C4-2B (cell line): ENCODE measurements around the gene CCDC91.
"Not testable (repeated sequence)": the region's sequence is repeated elsewhere in the genome, so short reads cannot be mapped to it uniquely, and the experiment has no call there.

ENCODE experiments used
- H3K27ac ChIP-seq: fragments of 450-650 bp; 2 replicates; pipeline ENCODE4 v1.5.1; 2017
- CTCF ChIP-seq: fragments of 450-650 bp; conservative IDR thresholded peaks from 2 replicates; pipeline ENCODE4 v1.5.1; 2017; ENCODE audit warnings: mild to moderate bottlenecking
- ZFX ChIP-seq: fragments of 450-650 bp; IDR thresholded peaks from 2 replicates; pipeline ENCODE4 v1.6.1; 2017

The CCDC91 gene

GRCh38 chr12:28446031-28446430 is 255.8 kb downstream of the CCDC91 start:
- TF ChIP-seq CTCF (no peak), ZFX (no peak)
- no peak overlapping the region for H3K27ac ChIP-seq

DNA sequence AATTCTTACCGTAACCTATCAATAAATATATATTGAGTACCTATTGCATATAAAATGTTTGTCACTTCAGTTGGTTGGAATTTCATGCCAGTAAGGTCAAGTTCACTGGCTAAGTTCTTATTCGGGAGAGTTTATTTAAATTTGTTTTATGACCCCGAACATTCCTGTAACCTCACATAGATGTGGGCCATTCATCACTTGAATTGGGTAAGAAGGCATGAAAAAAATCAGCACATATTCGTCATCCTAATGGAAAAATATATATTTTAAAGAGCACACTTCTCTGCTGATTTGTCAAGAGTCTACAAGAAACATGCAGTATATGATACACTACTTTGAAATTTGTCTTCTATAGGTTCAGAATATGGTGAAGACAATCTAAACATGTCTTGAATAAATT is 263.4 kb downstream of the CCDC91 start:
- TF ChIP-seq ZFX = no peak
- TF ChIP-seq CTCF = no peak

GRCh38 chr12:28456934-28457710 is 266.9 kb downstream of the CCDC91 start:
- no peak for TF ChIP-seq ZFX
- H3K27ac ChIP-seq = no peak overlapping the region

More for the DNA sequence above, 263.4 kb downstream of the CCDC91 start:
- no peak overlapping the region for H3K27ac ChIP-seq

- TF ChIP-seq ZFX (no peak), CTCF (no peak)
- no peak overlapping the region for H3K27ac ChIP-seq
Observed at GRCh38 chr12:28457785-28458184, 267.5 kb downstream of the CCDC91 start.

DNA sequence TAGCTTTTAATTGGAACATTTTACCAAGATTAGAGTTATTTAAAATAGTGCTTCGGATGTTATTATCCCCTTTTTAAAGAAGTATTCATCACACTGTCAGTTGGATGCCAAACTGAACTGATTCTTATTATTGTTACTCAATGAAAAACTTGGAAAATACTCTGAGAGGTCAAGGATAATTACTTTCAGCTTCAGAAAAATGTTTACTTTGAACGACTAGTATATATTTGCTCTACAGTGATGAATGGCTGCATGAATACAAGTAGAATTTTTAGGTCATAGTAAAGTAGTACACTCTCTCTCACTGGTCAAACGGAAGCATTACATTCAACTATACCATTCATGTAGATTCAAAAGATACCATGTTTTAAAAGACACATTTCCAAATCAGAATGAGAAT is 269.2 kb downstream of the CCDC91 start:
- TF ChIP-seq CTCF (no peak), ZFX (no peak)
- H3K27ac ChIP-seq = no peak overlapping the region

DNA sequence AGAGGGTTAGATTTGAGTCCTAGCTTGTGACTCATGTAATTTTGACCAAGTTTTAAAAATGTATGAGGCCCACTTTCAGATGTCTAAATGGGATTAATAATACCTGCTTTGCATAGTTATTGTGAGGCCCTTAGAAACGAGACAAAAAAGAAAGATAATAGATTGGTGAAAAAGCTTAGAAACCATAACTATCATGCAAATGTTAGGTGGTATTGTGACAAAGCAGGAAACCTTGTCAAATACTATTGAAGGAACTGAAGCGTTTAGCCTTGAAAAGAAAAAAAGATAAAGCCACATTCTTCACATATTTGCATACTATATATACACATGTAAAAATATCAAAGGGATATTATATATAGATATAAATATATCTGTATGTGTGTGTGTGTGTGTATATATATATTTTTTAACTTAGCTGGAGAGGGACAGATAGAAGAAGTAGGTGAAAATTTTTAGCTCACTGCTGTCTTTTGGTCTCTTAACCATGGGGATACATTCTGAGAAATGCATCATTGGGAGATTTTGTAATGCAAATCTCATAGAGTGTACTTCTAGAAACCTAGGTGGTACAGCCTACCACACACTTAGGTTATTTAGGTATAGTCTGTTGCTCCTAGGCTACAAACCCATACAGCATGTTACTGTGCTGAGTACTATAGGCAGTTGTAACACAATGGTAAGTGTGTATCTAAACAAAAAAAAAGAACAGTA is 270.3 kb downstream of the CCDC91 start:
- H3K27ac ChIP-seq = no peak overlapping the region
- TF ChIP-seq ZFX = no peak
- no peak for TF ChIP-seq CTCF

- no peak overlapping the region for H3K27ac ChIP-seq
- no peak for TF ChIP-seq CTCF
- no peak for TF ChIP-seq ZFX
Observed at GRCh38 chr12:28463396-28463795, 273.1 kb downstream of the CCDC91 start.

GRCh38 chr12:28471762-28472161 is 281.5 kb downstream of the CCDC91 start:
- H3K27ac ChIP-seq = not testable (repeated sequence)

DNA sequence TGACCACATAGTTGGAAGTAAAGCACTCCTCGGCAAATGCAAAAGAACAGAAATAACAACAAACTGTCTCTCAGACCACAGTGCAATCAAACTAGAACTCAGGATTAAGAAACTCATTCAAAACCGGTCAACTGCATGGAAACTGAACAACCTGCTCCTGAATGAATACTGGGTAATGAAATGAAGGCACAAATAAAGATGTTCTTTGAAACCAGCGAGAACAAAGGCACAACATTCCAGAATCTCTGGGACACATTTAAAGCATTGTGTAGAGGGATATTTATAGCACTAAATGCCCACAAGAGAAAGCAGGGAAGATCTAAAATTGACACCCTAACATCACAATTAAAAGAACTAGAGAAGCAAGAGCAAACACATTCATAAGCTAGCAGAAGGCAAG is 285.9 kb downstream of the CCDC91 start:
- not testable (repeated sequence) for H3K27ac ChIP-seq

DNA sequence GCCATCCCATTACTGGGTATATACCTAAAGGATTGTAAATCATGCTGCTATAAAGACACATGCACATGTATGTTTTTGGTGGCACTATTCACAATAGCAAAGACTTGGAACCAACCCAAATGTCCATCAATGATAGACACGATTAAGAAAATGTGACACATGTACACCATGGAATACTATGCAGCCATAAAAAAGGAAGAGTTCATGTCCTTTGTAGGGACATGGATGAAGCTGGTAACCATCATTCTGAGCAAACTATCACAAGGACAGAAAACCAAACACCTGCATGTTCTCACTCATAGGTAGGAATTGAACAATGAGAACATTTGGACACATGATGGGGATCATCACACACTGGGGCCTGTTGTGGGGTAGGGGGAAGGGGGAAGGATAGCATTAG is 288.8 kb downstream of the CCDC91 start:
- not testable (repeated sequence) for H3K27ac ChIP-seq
